Muscle layer of duodenum (tissue), 2 donors: ENCODE measurements around the gene EXOC4.

Experiments
- H3K27ac ChIP-seq: one replicate; pipeline ENCODE4 v1.7.0; 2013; ENCODE audit warnings: mild to moderate bottlenecking, low read length
- H3K27me3 ChIP-seq: one replicate; pipeline ENCODE4 v1.7.0; 2013; ENCODE audit warnings: low read depth, mild to moderate bottlenecking, control low read depth, low read length
- H3K36me3 ChIP-seq, 2 donors: one replicate each; pipeline ENCODE4 v1.7.0; 2013; ENCODE audit warnings: low read length in 2 of 2, control low read depth in 1 of 2, mild to moderate bottlenecking in 1 of 2; ENCODE audit not compliant: insufficient read depth in 2 of 2, control insufficient read depth in 1 of 2
- H3K4me1 ChIP-seq, 2 donors: one replicate each; pipeline ENCODE4 v1.7.0; 2013; ENCODE audit warnings: low read length in 2 of 2, mild to moderate bottlenecking in 2 of 2, control low read depth in 1 of 2, moderate library complexity in 1 of 2; ENCODE audit not compliant: insufficient read depth in 2 of 2, control insufficient read depth in 1 of 2
- H3K4me3 ChIP-seq, 2 donors: one replicate each; pipeline ENCODE4 v1.7.0; 2013; ENCODE audit warnings: low read length in 2 of 2, low read depth in 1 of 2, mild to moderate bottlenecking in 1 of 2
- H3K9me3 ChIP-seq, 2 donors: one replicate each; pipeline ENCODE4 v1.7.0; 2013; ENCODE audit warnings: low read length in 2 of 2, control low read depth in 1 of 2, mild to moderate bottlenecking in 1 of 2; ENCODE audit not compliant: control insufficient read depth in 1 of 2
- donor health status: healthy.

EXOC4 gene

DNA sequence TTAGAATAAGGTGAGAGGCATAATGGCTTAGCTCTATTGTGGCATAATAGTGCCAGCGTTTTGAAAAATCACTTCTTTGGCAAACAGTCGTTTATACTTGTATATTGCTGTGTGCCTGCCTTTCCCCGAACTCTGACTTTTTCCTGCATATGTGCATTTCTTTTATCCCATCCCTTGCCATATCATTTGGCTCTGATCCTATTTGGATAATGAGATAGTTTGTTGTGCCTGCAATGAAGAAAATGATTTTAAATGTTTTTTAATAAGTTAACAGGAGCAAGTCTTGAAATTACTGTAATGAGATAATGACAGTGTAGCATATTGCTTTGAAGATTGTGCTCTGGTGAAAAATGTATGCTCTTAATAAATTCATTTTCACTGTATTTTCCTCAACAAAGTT lies 586.2 kb downstream of the EXOC4 start:
- Histone ChIP-seq H3K4me3 (no peak overlapping the region), H3K27me3 (no peaks in the 10 kb centered on the region), H3K36me3 (no peaks in the 10 kb centered on the region), H3K9me3 (peaks cover 0 to 5% of the 10 kb centered on the region in 2 donors), H3K27ac (no peak overlapping the region), H3K4me1 (peaks cover 0 to 7% of the 10 kb centered on the region in 2 donors)

DNA sequence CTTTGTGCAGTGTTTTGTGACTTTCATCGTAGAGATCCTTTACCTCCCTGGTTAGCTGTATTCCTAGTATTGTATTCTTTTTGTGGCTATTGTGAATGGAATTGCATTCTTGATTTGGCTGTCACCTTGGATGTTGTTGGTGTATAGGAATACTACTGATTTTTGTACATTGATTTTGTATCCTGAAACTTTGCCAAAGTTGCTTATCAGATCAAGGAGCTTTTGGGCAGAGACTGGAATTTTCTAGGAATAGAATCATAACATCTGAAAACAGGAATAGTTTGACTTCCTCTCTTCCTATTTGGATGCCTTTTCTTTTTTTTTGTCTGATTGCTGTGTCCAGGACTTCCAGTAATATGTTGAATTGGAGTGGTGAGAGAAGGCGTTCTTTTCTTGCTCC lies 590.5 kb downstream of the EXOC4 start:
- no peak overlapping the region for H3K27ac ChIP-seq
- no peak overlapping the region for H3K4me3 ChIP-seq
- H3K36me3 ChIP-seq = no peaks in the 10 kb centered on the region
- no peaks in the 10 kb centered on the region for H3K4me1 ChIP-seq
- H3K27me3 ChIP-seq = no peaks in the 10 kb centered on the region
- peaks cover 0 to 5% of the 10 kb centered on the region in 2 donors for H3K9me3 ChIP-seq

DNA sequence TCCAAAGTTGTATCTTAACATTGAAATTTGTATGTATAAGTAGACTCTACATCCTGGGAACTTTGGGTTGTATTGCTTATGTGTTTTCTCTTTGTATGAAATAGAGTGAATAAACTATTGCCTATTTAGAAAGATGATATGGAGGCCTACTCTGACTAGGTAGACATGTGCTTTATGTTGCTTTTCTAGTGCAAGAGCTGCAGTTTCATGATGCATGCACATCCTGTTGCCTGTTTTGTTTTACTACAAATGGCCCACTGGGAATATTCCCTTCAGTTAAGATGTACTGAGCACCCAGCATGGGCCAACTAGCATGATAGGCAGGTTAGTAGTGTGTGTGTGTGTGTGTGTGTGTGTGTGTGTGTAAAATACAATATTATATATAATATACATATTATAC lies 592.1 kb downstream of the EXOC4 start:
- Histone ChIP-seq H3K4me3 (no peak overlapping the region), H3K36me3 (no peaks in the 10 kb centered on the region), H3K27ac (no peak overlapping the region), H3K4me1 (no peaks in the 10 kb centered on the region), H3K9me3 (peaks cover 0 to 5% of the 10 kb centered on the region in 2 donors), H3K27me3 (no peaks in the 10 kb centered on the region)

DNA sequence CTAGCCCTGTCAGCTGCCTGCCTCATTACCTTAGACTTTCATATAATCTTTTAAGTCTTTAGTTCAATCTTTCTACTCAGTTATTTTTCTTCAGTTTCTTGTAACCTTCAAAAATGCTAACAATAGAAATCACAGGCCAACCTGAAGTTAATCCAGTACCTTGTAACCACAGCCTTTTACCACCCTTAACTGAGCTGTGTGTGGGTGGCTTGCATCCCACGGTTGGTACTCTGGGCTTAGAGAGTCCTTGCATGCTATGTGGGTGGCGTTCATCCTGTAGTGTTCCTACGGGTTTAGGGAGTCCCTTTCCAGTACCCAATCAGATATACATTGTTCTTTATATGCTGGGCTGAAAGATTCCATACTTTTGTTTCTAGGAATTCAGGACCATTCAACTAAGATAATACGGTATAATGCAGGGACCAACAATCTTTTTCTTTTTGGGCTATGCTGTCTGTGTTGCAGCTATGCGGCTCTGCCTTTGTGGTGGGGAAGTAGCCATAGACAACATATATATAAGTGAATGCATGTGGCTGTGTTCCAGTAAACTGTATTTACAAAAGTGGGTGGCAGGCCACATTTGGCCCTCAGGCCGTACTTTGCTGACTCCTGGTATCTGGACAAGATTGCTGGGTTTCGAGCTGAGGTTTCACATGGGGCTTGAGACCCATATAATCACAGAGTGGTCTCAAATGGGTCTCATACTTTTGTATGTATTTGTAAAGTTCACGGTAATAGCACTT lies 593.5 kb downstream of the EXOC4 start:
- Histone ChIP-seq H3K27me3 (no peaks in the 10 kb centered on the region), H3K9me3 (peaks cover 0 to 5% of the 10 kb centered on the region in 2 donors), H3K36me3 (no peaks in the 10 kb centered on the region), H3K27ac (no peak overlapping the region), H3K4me3 (no peak overlapping the region), H3K4me1 (no peaks in the 10 kb centered on the region)

DNA sequence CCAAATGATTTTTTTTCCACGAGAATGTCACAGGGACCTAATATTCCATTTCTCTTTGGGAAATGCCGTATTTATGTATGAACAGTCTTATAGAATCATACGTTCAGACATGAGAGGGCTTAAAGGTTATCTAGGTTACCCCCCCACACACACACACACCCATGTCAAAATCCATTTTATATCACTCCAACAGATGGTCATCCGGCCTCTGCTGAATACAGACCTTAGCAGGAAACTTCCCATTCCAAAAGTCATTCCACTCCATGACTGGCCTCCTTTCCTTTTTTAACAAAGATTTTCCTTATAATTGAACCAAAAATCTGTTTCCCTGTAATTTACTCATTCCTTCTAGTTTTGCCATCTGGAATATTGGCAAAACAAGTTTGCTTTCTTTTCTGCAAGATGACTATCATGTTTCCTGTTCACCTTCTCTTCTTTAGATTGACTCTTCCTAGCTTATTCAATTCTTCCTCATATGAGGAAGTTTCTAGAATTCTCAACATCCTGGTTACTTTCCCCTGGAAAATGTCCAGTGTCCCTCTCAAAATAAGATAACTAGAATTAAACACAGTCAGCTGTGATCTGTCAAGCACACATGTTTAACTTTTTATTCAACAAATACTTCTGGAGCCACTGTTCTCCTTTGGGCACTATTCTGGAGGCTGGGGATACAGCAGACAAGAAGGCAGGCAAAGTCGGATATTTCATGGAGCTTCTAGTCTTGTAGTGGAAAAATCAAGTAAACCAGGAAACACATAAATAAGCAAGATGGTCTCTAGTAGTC lies 597.8 kb downstream of the EXOC4 start:
- H3K36me3 ChIP-seq = no peaks in the 10 kb centered on the region
- no peaks in the 10 kb centered on the region for H3K9me3 ChIP-seq
- H3K4me1 ChIP-seq = no peaks in the 10 kb centered on the region
- H3K27me3 ChIP-seq = no peaks in the 10 kb centered on the region
- no peak overlapping the region for H3K4me3 ChIP-seq
- no peak overlapping the region for H3K27ac ChIP-seq

DNA sequence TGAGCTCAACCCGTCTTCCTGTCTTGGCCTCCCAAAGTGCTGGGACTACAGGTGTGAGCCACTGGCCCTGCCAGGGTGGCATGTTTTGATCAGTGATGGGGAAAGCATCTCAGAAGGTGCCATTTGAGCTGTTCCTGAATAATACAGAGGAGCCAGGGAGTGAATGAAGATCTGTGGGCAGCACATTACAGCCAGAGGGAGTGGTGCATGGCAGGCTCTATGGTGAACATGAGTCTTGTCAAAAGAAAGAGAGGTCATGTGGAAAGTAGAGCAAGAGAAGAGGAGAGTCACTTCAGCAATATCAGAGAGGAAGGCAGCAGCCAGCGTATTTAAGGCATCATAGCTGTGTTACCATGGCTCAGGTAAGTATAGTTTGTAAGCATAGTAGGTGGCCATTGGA lies 598.5 kb downstream of the EXOC4 start:
- H3K27ac ChIP-seq = no peak overlapping the region
- H3K4me1 ChIP-seq = no peaks in the 10 kb centered on the region
- H3K36me3 ChIP-seq = no peaks in the 10 kb centered on the region
- H3K9me3 ChIP-seq = no peaks in the 10 kb centered on the region
- H3K4me3 ChIP-seq = no peak overlapping the region
- H3K27me3 ChIP-seq = no peaks in the 10 kb centered on the region

DNA sequence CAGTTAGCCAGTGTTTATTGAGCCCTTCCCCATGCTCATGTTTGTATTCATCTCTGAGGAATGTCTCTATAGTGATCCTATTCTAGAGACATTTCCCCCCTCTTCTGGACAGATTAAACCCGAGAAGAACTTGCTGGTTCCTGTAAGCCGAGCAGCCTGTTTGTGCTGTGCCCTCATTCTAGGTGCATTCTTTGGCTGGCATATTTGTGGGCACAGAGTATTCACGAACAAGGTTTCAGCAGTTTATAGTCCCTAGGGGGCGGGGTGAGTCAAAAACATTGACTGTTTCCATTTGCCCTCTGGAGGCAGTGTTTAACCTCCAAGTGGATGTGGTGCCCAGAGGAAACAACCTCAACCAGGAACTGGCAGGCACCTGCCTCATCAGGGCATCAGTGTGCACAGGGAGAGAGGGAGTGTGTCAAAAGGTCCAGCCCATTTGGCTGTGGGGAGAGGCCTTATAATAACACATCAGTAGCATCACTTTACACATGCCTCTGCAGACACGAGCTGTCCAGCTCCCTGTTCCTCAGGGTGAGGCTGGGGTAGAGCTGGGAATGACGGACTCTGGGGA lies 600.9 kb downstream of the EXOC4 start:
- H3K27ac ChIP-seq = no peak overlapping the region
- no peaks in the 10 kb centered on the region for H3K27me3 ChIP-seq
- H3K4me1 ChIP-seq = no peaks in the 10 kb centered on the region
- no peak overlapping the region for H3K4me3 ChIP-seq
- no peaks in the 10 kb centered on the region for H3K36me3 ChIP-seq
- H3K9me3 ChIP-seq = no peaks in the 10 kb centered on the region

DNA sequence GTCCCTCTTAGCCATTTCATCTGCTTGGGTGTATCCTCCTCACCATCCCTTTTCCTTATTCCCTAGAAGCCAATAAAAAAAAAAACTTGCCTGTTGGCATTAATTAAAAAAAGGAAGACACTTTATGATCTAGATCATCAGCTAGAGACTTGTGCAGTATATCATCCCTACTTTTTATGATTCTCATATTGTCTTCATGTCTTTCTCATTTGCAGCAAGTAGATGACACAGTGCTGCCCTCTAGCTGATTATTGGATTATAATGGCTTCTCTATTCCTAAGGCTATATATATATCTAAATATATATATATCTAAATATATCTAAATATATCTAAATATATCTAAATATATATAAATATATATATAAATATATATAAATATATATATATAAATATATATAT lies 601.9 kb downstream of the EXOC4 start:
- Histone ChIP-seq H3K4me3 (no peak overlapping the region), H3K9me3 (no peaks in the 10 kb centered on the region), H3K4me1 (no peaks in the 10 kb centered on the region), H3K27me3 (no peaks in the 10 kb centered on the region), H3K36me3 (no peaks in the 10 kb centered on the region), H3K27ac (no peak overlapping the region)

DNA sequence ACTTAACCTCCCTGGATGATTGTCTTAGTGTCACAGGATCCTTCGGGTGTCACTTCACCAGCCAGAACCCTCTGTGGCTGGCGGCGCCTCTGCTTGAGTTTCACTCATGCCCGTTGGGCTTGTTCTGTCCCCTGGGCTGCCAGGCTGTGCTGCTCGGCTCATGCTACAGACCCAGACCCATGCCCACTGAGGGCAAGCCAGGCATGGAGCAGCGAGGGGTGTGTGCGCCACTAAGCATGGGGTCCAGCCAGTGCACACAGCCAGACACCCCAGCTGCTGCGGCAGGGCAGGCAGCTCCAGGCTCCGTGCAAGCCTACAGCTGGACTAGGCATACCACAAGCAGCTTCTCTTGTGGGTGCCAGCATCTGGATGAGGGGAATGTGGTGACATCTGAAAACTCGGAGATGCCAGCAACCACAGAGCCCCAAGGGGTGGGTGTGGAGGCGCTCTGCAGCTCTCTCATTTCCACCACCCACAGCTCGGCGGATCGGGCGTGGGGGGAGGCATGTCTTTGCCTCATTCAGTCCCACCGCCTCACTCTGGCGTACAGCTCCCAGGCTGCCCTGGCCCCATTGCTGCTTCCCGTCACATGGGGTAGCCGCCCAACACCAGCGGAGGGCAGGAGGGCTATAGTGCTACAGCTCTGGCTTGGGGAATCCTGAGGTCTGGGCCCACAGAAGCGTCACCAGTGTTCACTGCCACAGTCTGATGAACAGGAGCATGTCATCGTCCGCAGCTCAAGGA lies 604.7 kb downstream of the EXOC4 start:
- Histone ChIP-seq H3K4me1 (no peaks in the 10 kb centered on the region), H3K27me3 (no peaks in the 10 kb centered on the region), H3K27ac (no peak overlapping the region), H3K36me3 (no peaks in the 10 kb centered on the region), H3K4me3 (no peak overlapping the region), H3K9me3 (no peaks in the 10 kb centered on the region)

DNA sequence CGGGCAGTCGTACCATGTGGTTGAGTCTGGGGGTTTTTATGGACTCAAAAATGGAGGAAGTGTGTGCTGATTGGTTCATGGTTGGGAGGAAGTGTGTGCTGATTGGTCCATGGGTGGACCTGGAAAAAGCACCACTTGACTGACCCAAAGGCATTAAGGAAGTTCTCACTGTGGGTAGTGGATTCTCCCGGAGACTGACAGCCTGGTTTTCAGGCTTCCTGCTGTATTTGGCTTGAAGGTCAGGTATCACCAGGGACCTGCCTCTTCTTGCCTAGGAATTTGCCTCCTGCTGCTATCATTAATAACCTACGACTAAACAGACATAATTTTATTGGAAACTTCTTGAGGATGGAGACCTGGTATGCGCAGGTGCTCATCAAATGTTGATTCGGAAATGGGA lies 605.4 kb downstream of the EXOC4 start:
- H3K27me3 ChIP-seq = no peaks in the 10 kb centered on the region
- H3K4me1 ChIP-seq = no peaks in the 10 kb centered on the region
- H3K27ac ChIP-seq = no peak overlapping the region
- H3K36me3 ChIP-seq = no peaks in the 10 kb centered on the region
- H3K9me3 ChIP-seq = no peaks in the 10 kb centered on the region
- H3K4me3 ChIP-seq = no peak overlapping the region

DNA sequence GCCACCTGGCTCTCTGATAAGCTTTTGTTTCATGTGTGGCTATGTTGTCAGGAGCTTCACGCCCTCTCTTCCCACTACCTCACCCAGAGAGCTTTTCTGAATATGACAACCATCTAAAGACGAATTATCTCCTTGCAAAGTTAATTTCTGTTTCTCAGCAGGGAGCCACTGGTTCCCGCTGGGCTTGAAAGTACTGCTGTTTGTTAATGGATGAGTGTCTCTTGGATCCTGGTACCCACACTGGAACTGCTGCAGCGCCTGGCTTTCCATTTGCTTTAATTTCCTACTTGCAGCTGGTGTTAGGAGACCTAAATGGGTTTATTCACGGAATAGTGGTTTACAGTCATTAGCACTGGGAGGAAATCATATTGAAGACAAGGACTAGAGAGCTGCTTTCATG lies 606.4 kb downstream of the EXOC4 start:
- H3K9me3 ChIP-seq = no peaks in the 10 kb centered on the region
- H3K4me3 ChIP-seq = no peak overlapping the region
- no peaks in the 10 kb centered on the region for H3K27me3 ChIP-seq
- H3K27ac ChIP-seq = no peak overlapping the region
- no peaks in the 10 kb centered on the region for H3K4me1 ChIP-seq
- no peaks in the 10 kb centered on the region for H3K36me3 ChIP-seq
